GM12891 (cell line): Measurements from ENCODE around the gene MMS19.

Source experiments
- POLR2AphosphoS5 ChIP-seq: IDR thresholded peaks from 2 replicates; pipeline ENCODE4 v1.6.1; 2011; ENCODE audit warnings: low read depth, low read length, control low read depth
- TAF1 ChIP-seq: IDR thresholded peaks from 2 replicates; pipeline ENCODE4 v1.6.1; 2011; ENCODE audit warnings: low read depth, low read length, control low read depth

GRCh38 chr10:97515271-97515978 is 17.2 kb upstream of the MMS19 start:
- TF ChIP-seq POLR2AphosphoS5, result no peak
- TF ChIP-seq TAF1, result no peak
